AG20443 (cell line): ENCODE measurements around the gene CTNND2.
"Not testable (repeated sequence)": the region's sequence is repeated elsewhere in the genome, so short reads cannot be mapped to it uniquely, and the experiment has no call there.

ENCODE experiments used
- DNase-seq: peaks from one replicate; pipeline ENCODE4 v3.0.0; 2012; ENCODE audit warnings: low spot score, mixed read lengths

The CTNND2 gene

GRCh38 chr5:11459716-11460115 lies 444.5 kb downstream of the CTNND2 start:
- no peak for DNase-seq

GRCh38 chr5:11455505-11455904 lies 448.7 kb downstream of the CTNND2 start:
- DNase-seq = no peak

DNA sequence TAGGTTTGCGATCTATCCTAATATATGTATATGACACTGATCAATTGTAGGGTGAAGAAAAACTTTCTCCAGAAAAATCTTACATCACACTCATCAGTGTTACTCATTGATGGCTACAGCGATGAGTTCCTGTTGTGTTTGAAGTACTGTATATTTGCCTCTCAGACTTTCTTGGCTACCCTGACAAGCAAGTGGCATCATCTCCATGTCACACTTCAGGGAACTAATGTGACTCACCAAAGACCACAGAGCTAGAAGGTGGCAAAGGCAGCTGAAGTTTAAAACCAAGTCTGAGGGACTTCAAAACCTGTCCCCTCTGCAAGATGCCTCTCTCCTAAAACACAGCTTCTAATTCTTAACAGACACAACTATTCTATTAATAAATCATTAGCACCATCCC lies 451.4 kb downstream of the CTNND2 start:
- DNase-seq = no peak

GRCh38 chr5:11449966-11450365 lies 454.3 kb downstream of the CTNND2 start:
- DNase-seq = no peak

DNA sequence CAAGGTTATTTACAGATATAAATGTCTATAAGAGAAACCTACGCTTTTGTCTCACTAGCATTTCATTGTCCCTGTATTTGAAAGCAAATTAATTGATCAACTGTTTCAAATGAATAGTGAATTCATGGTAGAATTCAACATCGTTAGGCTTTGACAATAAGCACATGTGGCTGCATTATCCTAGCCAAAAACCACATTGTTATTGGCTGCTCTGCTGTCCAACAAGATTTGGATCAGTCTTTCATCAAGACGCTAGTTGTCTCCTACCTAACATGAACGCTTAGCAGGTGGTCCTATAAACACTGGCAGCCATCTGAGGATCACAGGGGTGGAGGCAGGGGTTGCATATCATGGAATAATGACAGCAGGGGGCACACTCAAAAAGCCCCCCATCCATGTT lies 455.0 kb downstream of the CTNND2 start:
- no peak for DNase-seq

DNA sequence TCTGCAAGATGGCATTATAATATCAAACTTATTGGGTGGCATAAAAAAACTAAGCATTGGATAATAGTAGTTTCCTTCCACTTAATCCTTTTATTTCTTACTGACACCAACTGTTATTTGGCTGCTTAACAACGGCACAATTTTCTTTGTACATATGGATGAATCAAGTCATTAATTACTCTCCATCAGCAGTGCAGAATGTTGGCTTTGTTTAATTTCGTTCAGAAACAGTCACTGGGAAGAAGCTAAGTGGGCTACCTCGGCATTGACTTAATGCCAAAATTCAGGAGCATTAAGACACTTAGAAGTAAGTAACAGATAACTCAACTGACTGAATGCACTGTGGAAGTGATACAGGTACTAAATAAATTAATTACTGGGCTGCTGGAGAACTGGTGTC lies 460.4 kb downstream of the CTNND2 start:
- DNase-seq = no peak

DNA sequence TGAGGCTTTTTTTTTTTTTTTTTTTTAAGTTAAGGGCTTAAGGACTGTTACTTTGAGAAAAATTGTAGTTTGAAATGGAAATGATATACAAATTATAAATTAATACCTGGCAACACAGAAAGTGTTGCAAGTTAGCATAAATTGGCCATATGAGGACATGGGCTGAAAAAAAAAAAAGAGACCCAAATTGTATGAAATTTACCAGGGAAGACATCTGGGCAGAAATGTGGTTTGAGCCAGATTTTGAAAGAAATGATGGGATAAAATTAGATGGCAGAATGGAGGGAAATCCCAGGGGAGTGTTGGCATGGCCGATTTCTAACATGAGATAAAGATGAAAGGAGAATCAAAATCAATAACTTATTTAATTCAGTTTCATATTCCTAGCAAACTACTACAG lies 472.1 kb downstream of the CTNND2 start:
- DNase-seq = no peak

DNA sequence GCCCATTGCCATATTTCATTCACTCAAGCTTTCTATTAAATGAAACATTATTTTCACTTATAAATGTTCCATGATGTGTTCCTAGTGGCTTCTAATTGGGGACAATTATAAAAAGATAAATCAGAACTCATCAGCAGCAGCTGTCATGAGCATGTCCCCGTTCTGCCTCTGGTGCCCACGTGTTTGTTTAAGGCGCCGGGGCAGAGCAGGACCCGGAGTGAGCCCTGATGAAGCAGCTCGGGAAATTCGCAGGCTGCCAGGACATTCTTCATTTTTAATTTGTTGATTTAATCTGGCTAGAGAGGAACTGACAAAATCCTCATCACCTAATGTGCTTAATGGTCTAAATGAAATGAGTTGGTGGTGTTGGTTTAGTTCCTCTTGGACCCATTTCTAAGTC lies 475.0 kb downstream of the CTNND2 start:
- no peak for DNase-seq

- no peak for DNase-seq
Measured at GRCh38 chr5:11427569-11427968, 476.7 kb downstream of the CTNND2 start.

- no peak for DNase-seq
Measured at GRCh38 chr5:11426442-11426841, 477.8 kb downstream of the CTNND2 start.

DNA sequence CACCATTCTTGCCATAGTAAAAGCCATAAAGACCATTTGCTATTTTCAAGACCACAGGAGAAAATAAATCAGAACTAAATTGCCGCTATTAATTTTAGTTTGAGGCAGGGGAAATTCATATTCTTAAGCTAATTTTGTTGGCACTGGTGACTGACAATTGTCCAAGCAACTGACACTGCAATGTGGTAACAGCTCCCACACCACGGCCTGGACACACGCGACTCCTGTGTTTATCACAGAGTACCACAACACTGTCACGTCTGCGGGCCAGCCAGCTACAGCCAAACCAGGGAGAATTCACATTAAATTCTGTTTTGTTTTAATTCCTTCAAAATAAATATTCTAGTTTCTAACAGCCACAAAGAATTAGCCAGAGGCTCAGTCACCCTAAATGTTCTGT lies 481.9 kb downstream of the CTNND2 start:
- DNase-seq = no peak

DNA sequence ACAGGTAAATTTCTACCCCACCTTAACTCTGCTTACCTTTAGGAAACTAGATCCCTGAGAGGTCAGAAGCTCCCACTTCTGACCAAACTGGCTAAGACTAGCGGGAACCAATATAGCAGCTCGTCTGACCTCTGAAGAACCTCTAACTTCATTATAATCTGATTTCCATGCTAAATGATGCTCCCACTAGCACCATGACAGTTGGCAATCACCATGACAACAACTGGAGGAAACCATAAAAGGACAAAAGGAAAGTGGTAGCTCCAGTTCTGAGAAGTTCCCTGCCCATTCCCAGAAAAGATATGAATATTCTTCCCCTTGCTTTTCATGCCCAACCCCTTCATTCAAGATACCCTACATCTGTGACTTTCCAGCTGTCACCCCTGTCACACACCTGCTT lies 483.3 kb downstream of the CTNND2 start:
- DNase-seq = no peak

- DNase-seq = no peak
Measured at GRCh38 chr5:11415751-11416150, 488.5 kb downstream of the CTNND2 start.

- DNase-seq = not testable (repeated sequence)
Measured at GRCh38 chr5:11414732-11415131, 489.5 kb downstream of the CTNND2 start.

- DNase-seq = no peak
Measured at GRCh38 chr5:11411621-11412020, 492.6 kb downstream of the CTNND2 start.

DNA sequence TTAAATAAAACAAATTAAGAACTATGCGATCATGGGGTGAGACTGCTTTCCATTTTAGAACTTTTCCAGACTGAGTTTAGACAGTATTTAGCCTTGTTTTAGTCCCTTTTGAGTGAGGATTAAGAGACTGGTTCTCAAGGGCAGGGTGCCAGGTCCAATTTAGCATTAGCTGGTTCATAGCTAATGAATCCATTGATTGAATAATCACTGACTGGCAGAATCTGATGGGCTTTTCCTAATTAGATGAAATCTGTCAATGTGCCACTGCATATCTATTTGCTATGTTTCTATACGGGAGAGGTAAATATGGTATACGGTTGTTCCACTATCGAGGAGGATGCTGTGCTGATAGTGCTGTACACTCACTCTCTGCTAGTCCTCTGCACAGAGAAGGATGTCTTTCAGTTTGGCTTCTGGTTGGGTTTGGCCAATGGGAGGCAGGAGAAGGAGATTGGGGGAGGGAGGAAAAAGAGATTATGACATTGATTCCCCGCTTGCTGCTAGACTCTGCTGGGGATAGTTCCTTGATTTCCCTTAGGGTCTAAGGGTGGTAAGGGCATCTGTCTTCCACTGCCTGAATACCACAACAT lies 496.6 kb downstream of the CTNND2 start:
- no peak for DNase-seq

- DNase-seq = no peak
Measured at GRCh38 chr5:11400316-11400715, 503.9 kb downstream of the CTNND2 start.

- no peak for DNase-seq
Measured at GRCh38 chr5:11398728-11399127, 505.5 kb downstream of the CTNND2 start.

DNA sequence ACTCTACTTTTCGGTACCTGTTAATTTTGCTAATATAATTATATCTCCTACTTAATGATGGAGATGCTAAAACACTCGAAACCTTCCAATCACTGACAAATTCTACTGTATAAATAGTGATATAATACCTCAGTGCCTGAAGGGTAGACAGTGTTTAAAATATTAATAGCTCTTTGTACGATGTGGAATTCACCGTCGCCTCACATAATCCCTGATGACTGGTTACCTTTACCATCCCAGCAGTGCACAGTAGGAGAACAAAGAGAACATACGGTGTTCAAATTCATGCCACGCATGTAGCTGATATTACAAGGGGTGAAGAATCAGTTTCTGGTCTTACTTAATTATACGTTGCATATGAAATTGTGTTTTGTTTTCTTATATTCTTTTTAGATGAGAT lies 506.7 kb downstream of the CTNND2 start:
- no peak for DNase-seq

DNA sequence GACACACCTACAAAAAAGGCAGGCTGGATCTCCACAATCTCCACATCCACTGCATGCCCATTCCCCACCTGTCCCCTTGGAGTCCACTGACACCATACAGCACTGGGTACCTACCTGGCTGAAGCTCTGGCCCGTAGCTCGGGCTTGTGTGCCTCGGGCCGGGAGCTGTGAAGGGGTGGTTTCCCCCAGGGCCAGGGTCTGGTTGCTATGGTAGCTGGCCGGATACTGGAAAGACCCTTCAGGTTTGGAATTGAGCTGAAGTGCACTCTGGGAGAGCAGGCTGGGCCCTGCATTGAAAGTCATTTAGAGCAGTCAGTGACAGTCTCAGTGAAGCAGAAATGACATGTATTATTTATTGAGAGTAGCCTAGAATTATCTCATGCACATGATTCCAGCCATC lies 507.3 kb downstream of the CTNND2 start:
- DNase-seq = no peak

- DNase-seq = no peak
Measured at GRCh38 chr5:11394933-11395332, 509.3 kb downstream of the CTNND2 start.

- no peak for DNase-seq
Measured at GRCh38 chr5:11390291-11390767, 513.9 kb downstream of the CTNND2 start.

- DNase-seq = no peak
Measured at GRCh38 chr5:11387382-11387781, 516.9 kb downstream of the CTNND2 start.

GRCh38 chr5:11386398-11386797 lies 517.8 kb downstream of the CTNND2 start:
- DNase-seq = no peak

GRCh38 chr5:11385901-11386293 lies 518.3 kb downstream of the CTNND2 start:
- no peak for DNase-seq
